Sigmoid colon (tissue), 3 donors: ENCODE data around the gene PSMC3IP.

Experiments used
- CTCF ChIP-seq, 4 experiments: fragments of 450-650 bp in 3 of 4; fragments of 200-600 bp in 1 of 4; IDR thresholded peaks; one replicate each; pipeline ENCODE4 v1.5.1; 2016 to 2019; ENCODE audit warnings: antibody characterized with exemption in 4 of 4, mild to moderate bottlenecking in 3 of 4, moderate library complexity in 2 of 4
- POLR2A ChIP-seq, 2 donors: fragments of 450-650 bp; IDR thresholded peaks; one replicate each; pipeline ENCODE4 v1.6.1; 2016; ENCODE audit warnings: antibody characterized with exemption in 2 of 2, mild to moderate bottlenecking in 2 of 2, moderate library complexity in 2 of 2

- no peak for TF ChIP-seq CTCF (IDR thresholded peaks at IDR 0.05)
- TF ChIP-seq POLR2A (IDR thresholded peaks at IDR 0.05), result no peak
These were observed 23.7 kb downstream of the PSMC3IP start for GRCh38 chr17:42553866-42554249.
